ENCODE measurements around the gene COPS9.

Gene COPS9

GRCh38 chr2:240172071-240172895, 36.2 kb upstream of the COPS9 start:
- no peak for DNase-seq (ENCODE audit: low read depth)
- TF ChIP-seq MAX (IDR thresholded peaks at IDR 0.05; ENCODE audit: low read depth, low read length) (no peak), POLR2A (IDR thresholded peaks at IDR 0.05; ENCODE audit: extremely low read depth, insufficient read length) (no peak), CTCF (IDR thresholded peaks at IDR 0.05; ENCODE audit: low read depth, low read length) (no peak), MYC (IDR thresholded peaks at IDR 0.05; ENCODE audit: low read depth, low read length) (no peak)
- no peak overlapping the region for H3K4me3 ChIP-seq (ENCODE audit: low read depth, low read length)

- TF ChIP-seq MYC (IDR thresholded peaks at IDR 0.05; ENCODE audit: low read depth, low read length) (no peak), MAX (IDR thresholded peaks at IDR 0.05; ENCODE audit: low read depth, low read length) (no peak), POLR2A (IDR thresholded peaks at IDR 0.05; ENCODE audit: extremely low read depth, insufficient read length) (no peak), CTCF (IDR thresholded peaks at IDR 0.05; ENCODE audit: low read depth, low read length) (no peak)
- DNase-seq (ENCODE audit: low read depth): no peak
- no peak overlapping the region for H3K4me3 ChIP-seq (ENCODE audit: low read depth, low read length)
Measured at GRCh38 chr2:240170883-240171282, 34.8 kb upstream of the COPS9 start.

- TF ChIP-seq CTCF (IDR thresholded peaks at IDR 0.05; ENCODE audit: low read depth, low read length) (no peak), MYC (IDR thresholded peaks at IDR 0.05; ENCODE audit: low read depth, low read length) (no peak), MAX (IDR thresholded peaks at IDR 0.05; ENCODE audit: low read depth, low read length) (no peak), POLR2A (IDR thresholded peaks at IDR 0.05; ENCODE audit: extremely low read depth, insufficient read length) (no peak)
- no peak for DNase-seq (ENCODE audit: low read depth)
- H3K4me3 ChIP-seq (ENCODE audit: low read depth, low read length): no peak overlapping the region
Measured at GRCh38 chr2:240170354-240170735, 34.2 kb upstream of the COPS9 start.

- no peak for DNase-seq (ENCODE audit: low read depth)
- no peak overlapping the region for H3K4me3 ChIP-seq (ENCODE audit: low read depth, low read length)
- TF ChIP-seq CTCF (IDR thresholded peaks at IDR 0.05; ENCODE audit: low read depth, low read length) (no peak), POLR2A (IDR thresholded peaks at IDR 0.05; ENCODE audit: extremely low read depth, insufficient read length) (no peak), MYC (IDR thresholded peaks at IDR 0.05; ENCODE audit: low read depth, low read length) (no peak), MAX (IDR thresholded peaks at IDR 0.05; ENCODE audit: low read depth, low read length) (no peak)
Measured at GRCh38 chr2:240169486-240170353, 33.6 kb upstream of the COPS9 start.

- no peak for DNase-seq (ENCODE audit: low read depth)
Measured at GRCh38 chr2:240168546-240169361, 32.6 kb upstream of the COPS9 start.

More at GRCh38 chr2:240168546-240169361, 32.6 kb upstream of the COPS9 start:
- no peak overlapping the region for H3K4me3 ChIP-seq (ENCODE audit: low read depth, low read length)
- TF ChIP-seq CTCF (IDR thresholded peaks at IDR 0.05; ENCODE audit: low read depth, low read length) (no peak), MYC (IDR thresholded peaks at IDR 0.05; ENCODE audit: low read depth, low read length) (no peak), MAX (IDR thresholded peaks at IDR 0.05; ENCODE audit: low read depth, low read length) (no peak), POLR2A (IDR thresholded peaks at IDR 0.05; ENCODE audit: extremely low read depth, insufficient read length) (no peak)

All from NB4 (cell line).